AG10803 (cell line): ENCODE measurements around the gene CLPTM1L.
"Not testable (repeated sequence)": the region's sequence is repeated elsewhere in the genome, so short reads cannot be mapped to it uniquely, and the experiment has no call there.

ENCODE experiments used
- DNase-seq: peaks from one replicate; pipeline ENCODE4 v3.0.0; 2010; ENCODE audit warnings: low read depth
- H3K4me3 ChIP-seq: 2 replicates; pipeline ENCODE4 v1.5.1; 2011; ENCODE audit warnings: mild to moderate bottlenecking, low read length, control low read depth
- CTCF ChIP-seq: conservative IDR thresholded peaks from 2 replicates; pipeline ENCODE4 v1.5.1; 2011; ENCODE audit warnings: mild to moderate bottlenecking, low read length, control low read depth, inconsistent platforms

The CLPTM1L gene

GRCh38 chr5:1374679-1375055, 29.8 kb upstream of the CLPTM1L start:
- TF ChIP-seq CTCF, result no peak

GRCh38 chr5:1374030-1374678, 29.3 kb upstream of the CLPTM1L start:
- DNase-seq, result no peak
- H3K4me3 ChIP-seq, result no peak overlapping the region
- TF ChIP-seq CTCF, result no peak

More at GRCh38 chr5:1374679-1375055, 29.8 kb upstream of the CLPTM1L start:
- peak; percentile 36 for DNase-seq
- H3K4me3 ChIP-seq, result no peak overlapping the region

GRCh38 chr5:1371972-1372342, 27.1 kb upstream of the CLPTM1L start:
- not testable (repeated sequence) for H3K4me3 ChIP-seq, DNase-seq

- DNase-seq, result no peak
- H3K4me3 ChIP-seq, result no peak overlapping the region
- no peak for TF ChIP-seq CTCF
These were observed 26.5 kb upstream of the CLPTM1L start for GRCh38 chr5:1371218-1371971.

- DNase-seq, result no peak
- no peak overlapping the region for H3K4me3 ChIP-seq
- TF ChIP-seq CTCF, result no peak
These were observed 25.1 kb upstream of the CLPTM1L start for GRCh38 chr5:1370006-1370405.

- no peak overlapping the region for H3K4me3 ChIP-seq
- DNase-seq, result no peak
These were observed 23.9 kb upstream of the CLPTM1L start for GRCh38 chr5:1368756-1369155.

GRCh38 chr5:1368236-1368635, 23.3 kb upstream of the CLPTM1L start:
- DNase-seq, result no peak
- no peak for TF ChIP-seq CTCF
- no peak overlapping the region for H3K4me3 ChIP-seq

More at GRCh38 chr5:1368756-1369155, 23.9 kb upstream of the CLPTM1L start:
- no peak for TF ChIP-seq CTCF
